GM23338 (cell line): Measurements from ENCODE around the gene TMEM147. TPM values are rescaled to one million over a fixed set of nuclear protein-coding genes. Genes with fewer than 3 reads are reported as not detected.

Experiments
- ATAC-seq: fragments of 200-7000 bp; cut with Tn5 transposase; 3 replicates; pipeline ENCODE4 v1.9.1; 2020
- DNase-seq: peaks from one replicate; pipeline ENCODE4 v3.0.0-alpha.2; 2015; ENCODE audit warnings: low spot score
- H2AFZ ChIP-seq: fragments of 200-600 bp; sonication (generic); 2 replicates; pipeline ENCODE4 v1.8.0; 2016; ENCODE audit warnings: antibody characterized with exemption, mild to moderate bottlenecking, moderate library complexity
- H3F3A ChIP-seq: fragments of 200-600 bp; sonication (generic); replicated peaks from 2 replicates; pipeline ENCODE4 v1.8.0; 2017; ENCODE audit warnings: antibody characterized with exemption, mixed run types, low read depth
- H3K27ac ChIP-seq: fragments of 200-600 bp; sonication (generic); 2 replicates; pipeline ENCODE4 v1.6.1; 2016; ENCODE audit warnings: low read depth
- H3K27me3 ChIP-seq: fragments of 200-600 bp; sonication (generic); 2 replicates; pipeline ENCODE4 v1.8.0; 2016; ENCODE audit warnings: mild to moderate bottlenecking, mixed run types, moderate library complexity; ENCODE audit not compliant: insufficient read depth
- H3K36me3 ChIP-seq: fragments of 200-600 bp; sonication (generic); 2 replicates; pipeline ENCODE4 v1.8.0; 2016; ENCODE audit warnings: mild to moderate bottlenecking; ENCODE audit not compliant: insufficient read depth
- H3K4me1 ChIP-seq: fragments of 200-600 bp; sonication (generic); 2 replicates; pipeline ENCODE4 v1.8.0; 2016; ENCODE audit warnings: mild to moderate bottlenecking, moderate library complexity; ENCODE audit not compliant: insufficient read depth
- H3K4me2 ChIP-seq: fragments of 200-600 bp; sonication (generic); 2 replicates; pipeline ENCODE4 v1.7.1; 2017; ENCODE audit warnings: mixed run types
- H3K4me3 ChIP-seq: fragments of 200-600 bp; sonication (generic); 2 replicates; pipeline ENCODE4 v1.6.1; 2016; ENCODE audit warnings: mixed run types
- H3K79me2 ChIP-seq: fragments of 200-600 bp; sonication (generic); replicated peaks from 2 replicates; pipeline ENCODE4 v1.8.0; 2017; ENCODE audit warnings: mild to moderate bottlenecking; ENCODE audit not compliant: insufficient read depth
- H3K9me2 ChIP-seq: fragments of 200-600 bp; sonication (generic); 2 replicates; pipeline ENCODE4 v1.8.0; 2017; ENCODE audit not compliant: insufficient read depth
- H4K20me1 ChIP-seq: fragments of 200-600 bp; sonication (generic); replicated peaks from 2 replicates; pipeline ENCODE4 v1.8.0; 2017; ENCODE audit warnings: mild to moderate bottlenecking; ENCODE audit not compliant: insufficient read depth
- H3K27ac Mint-ChIP-seq: 2 replicates; pipeline ENCODE4 v1.8.0; 2020; ENCODE audit warnings: inconsistent platforms, mild to moderate bottlenecking, moderate library complexity, mixed read lengths
- H3K27me3 Mint-ChIP-seq: 3 replicates; pipeline ENCODE4 v1.8.0; 2022; ENCODE audit warnings: low read depth, mild to moderate bottlenecking, moderate library complexity, mixed read lengths, inconsistent platforms; ENCODE audit not compliant: insufficient read depth, poor library complexity
- H3K36me3 Mint-ChIP-seq: 3 replicates; pipeline ENCODE4 v1.8.0; 2021; ENCODE audit warnings: low read depth, mild to moderate bottlenecking, inconsistent platforms, moderate library complexity, mixed read lengths
- H3K4me1 Mint-ChIP-seq: 3 replicates; pipeline ENCODE4 v1.8.0; 2020; ENCODE audit warnings: mild to moderate bottlenecking, inconsistent platforms, mixed read lengths
- H3K4me3 Mint-ChIP-seq: 3 replicates; pipeline ENCODE4 v1.8.0; 2021; ENCODE audit warnings: moderate library complexity, mild to moderate bottlenecking, inconsistent platforms, mixed read lengths
- H3K9me3 Mint-ChIP-seq: 3 replicates; pipeline ENCODE4 v1.8.0; 2020; ENCODE audit warnings: moderate library complexity, mild to moderate bottlenecking, inconsistent platforms, mixed read lengths
- CREB1 ChIP-seq: fragments of 250-450 bp; sonication (Bioruptor Pico); IDR thresholded peaks from 2 replicates; pipeline ENCODE4 v1.5.0; 2020; ENCODE audit warnings: low read depth, mild to moderate bottlenecking, moderate library complexity
- ETS1 ChIP-seq: IDR thresholded peaks from 2 replicates; pipeline ENCODE4 v1.6.1; 2016; ENCODE audit warnings: antibody characterized with exemption
- EZH2 ChIP-seq: fragments of 200-600 bp; sonication (generic); IDR thresholded peaks from one replicate; pipeline ENCODE4 v1.8.0; 2017; ENCODE audit warnings: antibody characterized with exemption, mild to moderate bottlenecking, low read depth; ENCODE audit not compliant: unreplicated experiment
- EZH2phosphoT487 ChIP-seq: fragments of 200-600 bp; sonication (generic); IDR thresholded peaks from one replicate; pipeline ENCODE4 v1.8.1; 2018; ENCODE audit warnings: antibody characterized with exemption; ENCODE audit not compliant: unreplicated experiment
- JUNB ChIP-seq: IDR thresholded peaks from one replicate; pipeline ENCODE4 v1.6.1; 2016; ENCODE audit warnings: antibody characterized with exemption; ENCODE audit not compliant: unreplicated experiment
- NANOG ChIP-seq: IDR thresholded peaks from 2 replicates; pipeline ENCODE4 v1.6.1; 2016; ENCODE audit warnings: antibody characterized with exemption, borderline replicate concordance
- POLR2AphosphoS5 ChIP-seq: IDR thresholded peaks from 2 replicates; pipeline ENCODE4 v1.6.1; 2016; ENCODE audit warnings: antibody characterized with exemption, low read depth
- STAT1 ChIP-seq: IDR thresholded peaks from one replicate; pipeline ENCODE4 v1.6.1; 2016; ENCODE audit warnings: antibody characterized with exemption; ENCODE audit not compliant: unreplicated experiment
- ZNF114 ChIP-seq: fragments of 250-450 bp; sonication (Bioruptor Pico); IDR thresholded peaks from 2 replicates; pipeline ENCODE4 v1.5.0; 2020; ENCODE audit warnings: mild to moderate bottlenecking, moderate library complexity
- ZNF331 ChIP-seq: fragments of 250-450 bp; sonication (Bioruptor Pico); IDR thresholded peaks from 2 replicates; pipeline ENCODE4 v1.5.0; 2020; ENCODE audit warnings: low read depth, mild to moderate bottlenecking, moderate library complexity
- polyA plus RNA-seq: library from polyadenylated mRNA; unstranded; fragments of >200 nt; fragmentation: Nextera tagmentation; extraction: Ambion mirVana; gene quantifications from 2 replicates; pipeline ENCODE4 v1.2.1, GENCODE V29; 2016
- total RNA-seq: library from RNA; depleted of rRNA; stranded (reverse); fragments of >200 nt; shearing (Covaris generic); gene quantifications from 2 replicates; pipeline ENCODE4 v1.2.3, GENCODE V29; 2014
- TF ChIP-seq, protein P1 (sequence below), 2 experiments: fragments of 200-600 bp in 1 of 2; sonication (generic) in 1 of 2; conservative IDR thresholded peaks; 2 replicates each; pipeline versions ENCODE4 v1.5.1 to v1.6.1; 2016 to 2017; ENCODE audit warnings: antibody characterized with exemption in 2 of 2, low read depth in 2 of 2, mild to moderate bottlenecking in 2 of 2, moderate library complexity in 1 of 2
- TF ChIP-seq, protein P2 (sequence below): IDR thresholded peaks from one replicate; pipeline ENCODE4 v1.6.1; 2018; ENCODE audit warnings: antibody characterized with exemption; ENCODE audit not compliant: unreplicated experiment

The TMEM147 gene
- total and polyA plus RNA-seq, 2 experiments from 2014 or later: 164 to 272 TPM

DNA sequence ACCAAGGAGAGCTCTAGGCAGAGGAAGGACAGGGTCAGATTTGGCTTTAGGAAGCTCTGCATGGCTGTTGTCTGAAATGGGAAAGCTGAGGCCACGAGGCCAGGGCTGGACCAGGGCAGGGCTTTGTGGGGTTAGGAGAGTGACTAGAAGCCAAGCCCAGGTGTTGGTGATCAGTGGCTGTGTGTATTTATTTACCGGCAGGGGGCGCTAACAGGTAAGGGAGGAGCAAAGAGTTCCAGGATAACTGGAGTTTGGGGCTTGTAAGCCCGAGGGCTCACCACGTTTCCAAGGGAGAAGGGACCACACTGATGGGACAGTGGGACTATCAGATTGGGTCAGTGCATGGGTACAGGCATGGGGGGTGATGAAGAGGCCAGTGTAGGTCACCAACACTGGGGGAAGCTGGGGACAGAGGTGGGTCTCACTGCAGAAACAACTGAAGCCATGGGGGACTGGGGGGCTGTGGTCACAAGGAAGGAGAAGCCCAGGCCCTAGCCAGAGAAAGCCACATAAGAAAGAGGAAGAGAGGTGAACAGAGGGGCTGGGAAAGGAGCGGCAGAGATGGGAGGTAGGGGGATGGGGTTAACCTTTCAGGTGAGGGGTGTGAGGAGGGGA is 3.9 kb downstream of the TMEM147 start:
- H3K79me2 ChIP-seq: peaks cover 23% of the 10 kb centered on the region
- ATAC-seq (peak; percentile 60), DNase-seq (peak; percentile 98)
- H3K9me2 ChIP-seq: no peaks in the 10 kb centered on the region
- peaks cover 15% of the 10 kb centered on the region for H3K27me3 Mint-ChIP-seq
- H3K36me3 Mint-ChIP-seq: peaks cover 32% of the 10 kb centered on the region
- H3K27ac Mint-ChIP-seq: no peak overlapping the region
- no peaks in the 10 kb centered on the region for H3K27me3 ChIP-seq
- peaks cover 9% of the 10 kb centered on the region for H4K20me1 ChIP-seq
- peaks cover 11% of the 10 kb centered on the region; the same call in 1 of the 2 replicates for H3K4me1 ChIP-seq
- no peak overlapping the region for H2AFZ ChIP-seq
- no peaks in the 10 kb centered on the region; the same call in 2 of the 3 replicates for H3K9me3 Mint-ChIP-seq
- H3F3A ChIP-seq: peaks cover 11% of the 10 kb centered on the region; the same call in 1 of the 2 replicates
- no peaks in the 10 kb centered on the region for H3K36me3 ChIP-seq
- no peak overlapping the region for H3K4me3 ChIP-seq
- H3K4me2 ChIP-seq: no peak overlapping the region
- peaks cover 27% of the 10 kb centered on the region for H3K4me1 Mint-ChIP-seq
- H3K27ac ChIP-seq: peak overlapping the region; percentile 63; the same call in 1 of the 2 replicates
- no peak for TF ChIP-seq EZH2
- TF ChIP-seq, protein P1, sequence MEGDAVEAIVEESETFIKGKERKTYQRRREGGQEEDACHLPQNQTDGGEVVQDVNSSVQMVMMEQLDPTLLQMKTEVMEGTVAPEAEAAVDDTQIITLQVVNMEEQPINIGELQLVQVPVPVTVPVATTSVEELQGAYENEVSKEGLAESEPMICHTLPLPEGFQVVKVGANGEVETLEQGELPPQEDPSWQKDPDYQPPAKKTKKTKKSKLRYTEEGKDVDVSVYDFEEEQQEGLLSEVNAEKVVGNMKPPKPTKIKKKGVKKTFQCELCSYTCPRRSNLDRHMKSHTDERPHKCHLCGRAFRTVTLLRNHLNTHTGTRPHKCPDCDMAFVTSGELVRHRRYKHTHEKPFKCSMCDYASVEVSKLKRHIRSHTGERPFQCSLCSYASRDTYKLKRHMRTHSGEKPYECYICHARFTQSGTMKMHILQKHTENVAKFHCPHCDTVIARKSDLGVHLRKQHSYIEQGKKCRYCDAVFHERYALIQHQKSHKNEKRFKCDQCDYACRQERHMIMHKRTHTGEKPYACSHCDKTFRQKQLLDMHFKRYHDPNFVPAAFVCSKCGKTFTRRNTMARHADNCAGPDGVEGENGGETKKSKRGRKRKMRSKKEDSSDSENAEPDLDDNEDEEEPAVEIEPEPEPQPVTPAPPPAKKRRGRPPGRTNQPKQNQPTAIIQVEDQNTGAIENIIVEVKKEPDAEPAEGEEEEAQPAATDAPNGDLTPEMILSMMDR (conservative IDR thresholded peaks at IDR 0.05; ENCODE audit: low read depth in 2 of 2): peak; percentile 85 to 88
- peak overlapping the region; percentile 21; the same call in 1 of the 3 replicates for H3K4me3 Mint-ChIP-seq

DNA sequence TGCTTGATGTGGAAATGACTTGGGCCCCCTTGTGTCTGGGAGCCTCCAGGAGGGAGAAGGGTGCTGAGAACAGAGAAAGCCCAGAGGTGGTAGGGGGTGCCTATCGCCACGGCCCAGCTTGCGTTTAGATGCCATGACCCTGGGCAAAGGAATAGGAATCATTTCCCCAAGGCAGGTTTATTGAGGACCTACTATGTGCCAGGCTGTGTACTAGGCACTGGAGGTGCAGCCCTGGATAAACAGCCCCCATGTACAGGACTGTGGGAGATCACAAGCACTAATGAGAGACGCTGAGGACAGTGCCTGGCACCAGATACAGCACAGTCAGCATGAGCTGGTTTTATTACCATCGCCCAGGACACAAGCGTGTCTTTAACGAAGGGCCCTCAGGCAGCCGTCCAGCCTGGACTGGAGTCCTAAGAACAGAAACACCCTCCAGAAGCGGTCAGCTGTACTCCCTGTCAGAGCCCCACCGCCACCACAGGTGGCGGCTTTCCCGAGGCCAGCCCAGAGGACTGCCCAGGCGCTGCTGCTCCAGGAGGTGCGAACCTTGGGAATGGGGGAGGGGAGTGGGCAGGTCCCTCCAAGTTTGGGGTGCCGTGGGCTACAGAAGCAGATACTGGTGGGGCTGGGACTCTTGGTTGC is 4.6 kb downstream of the TMEM147 start:
- Histone ChIP-seq H3K9me2 (no peaks in the 10 kb centered on the region), H3K27ac (no peak overlapping the region), H3K79me2 (peaks cover 16% of the 10 kb centered on the region), H3F3A (peaks cover 8% of the 10 kb centered on the region; the same call in 1 of the 2 replicates), H3K27me3 (no peaks in the 10 kb centered on the region), H4K20me1 (peaks cover 9% of the 10 kb centered on the region), H3K4me1 (0 out of 2 replicates have a peak, but pooled peaks cover 7% of the 10 kb centered on the region), H3K4me3 (no peak overlapping the region), H3K4me2 (no peak overlapping the region), H3K36me3 (no peaks in the 10 kb centered on the region), H2AFZ (no peak overlapping the region)
- Mint-ChIP-seq H3K27ac (no peak overlapping the region), H3K9me3 (no peaks in the 10 kb centered on the region; the same call in 2 of the 3 replicates), H3K4me3 (no peak overlapping the region), H3K4me1 (peaks cover 24% of the 10 kb centered on the region), H3K27me3 (peaks cover 15% of the 10 kb centered on the region), H3K36me3 (peaks cover 26% of the 10 kb centered on the region)
- ATAC-seq (no peak), DNase-seq (no peak)
- no peak for TF ChIP-seq CREB1 (CRISPR knock-in tag)
- no peak for TF ChIP-seq EZH2phosphoT487
- TF ChIP-seq, protein P1 (conservative IDR thresholded peaks at IDR 0.05; ENCODE audit: low read depth in 2 of 2): no peak
- TF ChIP-seq POLR2AphosphoS5: no peak
- no peak for TF ChIP-seq NANOG
- TF ChIP-seq ZNF331: no peak
- TF ChIP-seq ETS1: no peak
- TF ChIP-seq, protein P2, sequence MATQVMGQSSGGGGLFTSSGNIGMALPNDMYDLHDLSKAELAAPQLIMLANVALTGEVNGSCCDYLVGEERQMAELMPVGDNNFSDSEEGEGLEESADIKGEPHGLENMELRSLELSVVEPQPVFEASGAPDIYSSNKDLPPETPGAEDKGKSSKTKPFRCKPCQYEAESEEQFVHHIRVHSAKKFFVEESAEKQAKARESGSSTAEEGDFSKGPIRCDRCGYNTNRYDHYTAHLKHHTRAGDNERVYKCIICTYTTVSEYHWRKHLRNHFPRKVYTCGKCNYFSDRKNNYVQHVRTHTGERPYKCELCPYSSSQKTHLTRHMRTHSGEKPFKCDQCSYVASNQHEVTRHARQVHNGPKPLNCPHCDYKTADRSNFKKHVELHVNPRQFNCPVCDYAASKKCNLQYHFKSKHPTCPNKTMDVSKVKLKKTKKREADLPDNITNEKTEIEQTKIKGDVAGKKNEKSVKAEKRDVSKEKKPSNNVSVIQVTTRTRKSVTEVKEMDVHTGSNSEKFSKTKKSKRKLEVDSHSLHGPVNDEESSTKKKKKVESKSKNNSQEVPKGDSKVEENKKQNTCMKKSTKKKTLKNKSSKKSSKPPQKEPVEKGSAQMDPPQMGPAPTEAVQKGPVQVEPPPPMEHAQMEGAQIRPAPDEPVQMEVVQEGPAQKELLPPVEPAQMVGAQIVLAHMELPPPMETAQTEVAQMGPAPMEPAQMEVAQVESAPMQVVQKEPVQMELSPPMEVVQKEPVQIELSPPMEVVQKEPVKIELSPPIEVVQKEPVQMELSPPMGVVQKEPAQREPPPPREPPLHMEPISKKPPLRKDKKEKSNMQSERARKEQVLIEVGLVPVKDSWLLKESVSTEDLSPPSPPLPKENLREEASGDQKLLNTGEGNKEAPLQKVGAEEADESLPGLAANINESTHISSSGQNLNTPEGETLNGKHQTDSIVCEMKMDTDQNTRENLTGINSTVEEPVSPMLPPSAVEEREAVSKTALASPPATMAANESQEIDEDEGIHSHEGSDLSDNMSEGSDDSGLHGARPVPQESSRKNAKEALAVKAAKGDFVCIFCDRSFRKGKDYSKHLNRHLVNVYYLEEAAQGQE: no peak
- no peak for TF ChIP-seq EZH2
- TF ChIP-seq JUNB: no peak
- TF ChIP-seq STAT1: no peak
- TF ChIP-seq ZNF114 (CRISPR knock-in tag): no peak
